NB4 (cell line): ENCODE measurements around the gene CEP85.

Source experiments
- DNase-seq: peaks from one replicate; pipeline ENCODE4 v3.0.0; 2010; ENCODE audit warnings: low read depth
- H3K4me3 ChIP-seq: one replicate; pipeline ENCODE4 v1.5.1; 2011; ENCODE audit warnings: mild to moderate bottlenecking, low read depth, low read length, moderate library complexity
- CTCF ChIP-seq: IDR thresholded peaks from one replicate; pipeline ENCODE4 v1.5.1; 2012; ENCODE audit warnings: low read depth, low read length
- MYC ChIP-seq: IDR thresholded peaks from 2 replicates; pipeline ENCODE4 v1.6.1; 2011; ENCODE audit warnings: low read depth, low read length
- POLR2A ChIP-seq: IDR thresholded peaks from 2 replicates; pipeline ENCODE4 v1.6.1; 2011; ENCODE audit warnings: mild to moderate bottlenecking; ENCODE audit not compliant: insufficient read length; ENCODE audit errors: extremely low read depth
- TF ChIP-seq, protein P1 (sequence below): IDR thresholded peaks from 2 replicates; pipeline ENCODE4 v1.6.1; 2011; ENCODE audit warnings: low read depth, low read length

The CEP85 gene

DNA sequence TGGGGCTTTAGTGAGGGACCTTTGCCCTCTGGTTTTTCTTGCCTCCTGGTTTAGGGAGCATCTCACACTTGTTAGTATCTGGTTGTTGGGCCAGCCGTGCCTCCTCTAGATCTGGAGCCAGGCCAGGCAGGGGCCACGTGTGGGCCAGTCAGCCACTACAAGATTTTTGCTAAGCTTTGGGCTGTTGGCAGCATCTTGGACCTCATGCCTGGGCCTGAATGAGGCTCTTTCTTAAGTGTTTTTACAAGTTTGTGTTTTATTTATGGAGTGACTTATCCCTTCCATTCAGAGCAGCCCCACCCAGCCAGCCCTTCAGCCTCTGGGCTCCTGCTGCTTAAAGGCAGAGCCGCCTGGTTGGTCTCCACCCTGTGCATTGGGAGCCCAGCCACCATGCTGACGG, 44.3 kb downstream of the CEP85 start:
- no peak overlapping the region for H3K4me3 ChIP-seq
- TF ChIP-seq MYC = no peak
- TF ChIP-seq CTCF = no peak
- TF ChIP-seq, protein P1, sequence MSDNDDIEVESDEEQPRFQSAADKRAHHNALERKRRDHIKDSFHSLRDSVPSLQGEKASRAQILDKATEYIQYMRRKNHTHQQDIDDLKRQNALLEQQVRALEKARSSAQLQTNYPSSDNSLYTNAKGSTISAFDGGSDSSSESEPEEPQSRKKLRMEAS = no peak
- no peak for TF ChIP-seq POLR2A
- DNase-seq = no peak

GRCh38 chr1:26278724-26279455, 44.9 kb downstream of the CEP85 start:
- H3K4me3 ChIP-seq = peak overlapping the region; percentile 57
- DNase-seq = peak; percentile 84
- TF ChIP-seq, protein P1 = peak; percentile 40; the same call in 1 of the 2 replicates
- TF ChIP-seq MYC (peak; percentile 10; the same call in 1 of the 2 replicates), POLR2A (no peak)

DNA sequence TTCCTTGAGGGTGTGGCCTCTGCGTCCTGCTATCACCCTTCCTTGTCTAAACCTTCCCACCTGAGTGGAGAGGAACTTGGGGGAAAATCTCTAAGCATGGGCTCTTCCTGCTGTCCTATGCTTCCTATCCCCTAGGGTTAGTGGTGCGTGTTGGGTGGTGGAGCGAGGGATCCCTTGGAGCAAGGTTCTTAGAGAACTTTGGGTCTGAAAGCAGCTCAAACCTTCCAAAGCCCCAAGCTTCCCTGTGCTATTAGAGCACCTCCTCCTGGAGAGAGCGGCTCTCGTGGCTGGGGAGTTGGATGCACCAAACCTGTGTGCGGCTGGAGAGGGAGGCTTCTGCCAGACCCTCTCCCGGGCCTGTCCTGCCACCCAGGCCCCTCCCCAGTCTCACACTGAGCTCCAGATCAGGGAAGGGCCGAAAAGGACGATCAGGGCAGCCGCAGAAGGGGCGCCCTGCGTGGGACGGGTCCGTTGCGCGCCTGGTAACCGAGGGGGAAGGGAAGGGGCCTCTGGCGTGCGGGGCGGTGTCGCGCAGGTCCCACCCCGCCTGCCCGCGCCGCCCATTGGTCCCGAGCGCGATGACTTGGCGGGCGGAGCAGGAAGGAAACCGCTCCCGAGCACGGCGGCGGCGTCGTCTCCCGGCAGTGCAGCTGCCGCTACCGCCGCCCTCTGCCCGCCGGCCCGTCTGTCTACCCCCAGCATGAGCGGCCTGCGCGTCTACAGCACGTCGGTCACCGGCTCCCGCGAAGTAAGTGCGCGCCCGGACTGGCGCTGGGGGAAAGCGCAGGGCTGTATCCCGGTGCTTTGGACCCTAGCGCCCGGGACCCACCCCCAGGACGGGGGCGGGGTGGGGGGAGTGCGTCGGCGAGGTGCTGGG, 45.7 kb downstream of the CEP85 start, which contains the start of gene SH3BGRL3:
TSS of gene SH3BGRL3 (plus strand) at position 631 of the 877 bp plus-strand sequence. CDS start at position 701, 70 bp downstream.
- DNase-seq = peak; percentile 92
- TF ChIP-seq MYC (no peak; the same call in 1 of the 2 replicates), CTCF (peak; percentile 44), POLR2A (peak; percentile 37)
- TF ChIP-seq, protein P1 = 0 out of 2 replicates have a peak, but pooled peaks have one; percentile 55
- peak within 1 kb of the TSS; percentile 60 for H3K4me3 ChIP-seq

DNA sequence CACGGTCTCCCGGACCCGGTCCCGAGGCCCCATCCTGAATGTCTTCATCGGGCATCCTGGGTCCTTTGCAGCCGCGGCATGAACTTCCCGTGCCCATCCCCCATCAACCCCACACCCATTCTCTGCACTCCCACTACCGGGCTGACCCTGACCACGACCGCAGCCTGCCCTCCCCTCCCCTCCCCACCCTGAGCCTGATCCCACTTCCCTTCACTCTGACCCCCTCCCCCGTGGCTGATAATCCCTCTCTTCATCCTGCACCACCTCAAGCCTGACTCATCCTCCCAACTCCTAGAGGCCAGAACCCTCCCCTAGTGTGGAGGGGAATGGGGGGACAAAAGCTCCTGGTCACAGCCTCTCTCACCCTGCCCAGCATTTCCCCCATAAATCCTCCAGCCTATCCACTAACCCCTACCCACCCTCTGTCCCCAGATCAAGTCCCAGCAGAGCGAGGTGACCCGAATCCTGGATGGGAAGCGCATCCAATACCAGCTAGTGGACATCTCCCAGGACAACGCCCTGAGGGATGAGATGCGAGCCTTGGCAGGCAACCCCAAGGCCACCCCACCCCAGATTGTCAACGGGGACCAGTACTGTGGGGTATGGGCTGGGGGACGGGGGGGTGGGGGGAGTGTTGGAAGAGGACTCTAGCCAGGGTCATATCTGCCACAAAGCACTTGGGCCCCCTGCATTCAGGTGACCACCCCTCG, 46.5 kb downstream of the CEP85 start:
- TF ChIP-seq CTCF = no peak
- DNase-seq = peak; percentile 90
- H3K4me3 ChIP-seq = peak overlapping the region; percentile 60

- TF ChIP-seq CTCF (no peak), POLR2A (no peak), MYC (no peak)
- TF ChIP-seq, protein P1 = no peak
- H3K4me3 ChIP-seq = peak overlapping the region; percentile 42
- no peak for DNase-seq
Measured at GRCh38 chr1:26281091-26281958, 47.3 kb downstream of the CEP85 start.
